Right ventricle myocardium inferior (tissue), 1 donor: ENCODE results near the gene OSBPL3. TPM values are rescaled to one million over a fixed set of nuclear protein-coding genes. Genes with fewer than 3 reads are reported as not detected.

ENCODE experiments used
- ATAC-seq: fragments of 200-7000 bp; cut with Tn5 transposase; one replicate; pipeline ENCODE4 v1.9.1; 2020; ENCODE audit warnings: mild to moderate bottlenecking, moderate library complexity
- DNase-seq: peaks from one replicate; pipeline ENCODE4 v3.0.0; 2021; ENCODE audit errors: missing footprints
- intact Hi-C: fragments of 100-400 bp; cut with DNase I; formaldehyde crosslinking; loops from one replicate; pipeline ENCODE4 v1.11.0; 2022
- total RNA-seq: library from RNA; stranded (reverse); fragmentation: NEBNext Ultra II Directional; extraction: Animal tissue kit (Norgen Biotek cat#: 25700); gene quantifications from one replicate; pipeline ENCODE4 v1.2.1, GENCODE V29; 2021
- donor health status: DM: no; HTN: yes; CAD: no; lungs with severe emphysema.

OSBPL3 gene
- total RNA-seq, 1 donor from 2014 or later, result 8.5 TPM

- DNase-seq, result no peak
- intact Hi-C loops, result no loop called here
- no peak for ATAC-seq
Measured at GRCh38 chr7:24962418-24962962, 17.5 kb downstream of the OSBPL3 start.

GRCh38 chr7:24959735-24960485 lies 20.1 kb downstream of the OSBPL3 start:
- intact Hi-C loops, result no loop called here
- no peak for DNase-seq
- no peak for ATAC-seq

GRCh38 chr7:24958399-24958798 lies 21.6 kb downstream of the OSBPL3 start:
- ATAC-seq (no peak), DNase-seq (no peak)
- intact Hi-C loops, result no loop called here

- no peak for DNase-seq
- no peak for ATAC-seq
- intact Hi-C loops, result no loop called here
Measured at GRCh38 chr7:24956021-24956420, 24.0 kb downstream of the OSBPL3 start.

- intact Hi-C loops, result no loop called here
- DNase-seq, result no peak
- ATAC-seq, result no peak
Measured at GRCh38 chr7:24955313-24955712, 24.7 kb downstream of the OSBPL3 start.

- no peak for ATAC-seq
- intact Hi-C loops, result no loop called here
- DNase-seq, result no peak
Measured at GRCh38 chr7:24952464-24952863, 27.5 kb downstream of the OSBPL3 start.

GRCh38 chr7:24951441-24951980 lies 28.5 kb downstream of the OSBPL3 start:
- ATAC-seq (no peak), DNase-seq (no peak)
- intact Hi-C loops, result no loop called here

- ATAC-seq, result no peak
- no peak for DNase-seq
- intact Hi-C loops, result no loop called here
Measured at GRCh38 chr7:24949884-24950283, 30.1 kb downstream of the OSBPL3 start.

GRCh38 chr7:24948739-24949138 lies 31.2 kb downstream of the OSBPL3 start:
- intact Hi-C loops, result no loop called here
- ATAC-seq (no peak), DNase-seq (no peak)

GRCh38 chr7:24946467-24946866 lies 33.5 kb downstream of the OSBPL3 start:
- intact Hi-C loops, result no loop called here
- ATAC-seq (no peak), DNase-seq (no peak)

GRCh38 chr7:24945899-24946298 lies 34.1 kb downstream of the OSBPL3 start:
- ATAC-seq (no peak), DNase-seq (no peak)
- intact Hi-C loops, result no loop called here

- DNase-seq (no peak), ATAC-seq (no peak)
- intact Hi-C loops, result no loop called here
Measured at GRCh38 chr7:24943096-24943948, 36.7 kb downstream of the OSBPL3 start.

- no peak for ATAC-seq
- intact Hi-C loops, result no loop called here
- no peak for DNase-seq
Measured at GRCh38 chr7:24942226-24942625, 37.8 kb downstream of the OSBPL3 start.

- intact Hi-C loops, result no loop called here
- DNase-seq, result no peak
- no peak for ATAC-seq
Measured at GRCh38 chr7:24939416-24939815, 40.6 kb downstream of the OSBPL3 start.

GRCh38 chr7:24936121-24936824 lies 43.7 kb downstream of the OSBPL3 start:
- intact Hi-C loops, result no loop called here
- DNase-seq (no peak), ATAC-seq (no peak)

GRCh38 chr7:24933298-24933697 lies 46.7 kb downstream of the OSBPL3 start:
- no peak for DNase-seq
- intact Hi-C loops, result no loop called here
- ATAC-seq, result no peak

GRCh38 chr7:24932815-24933214 lies 47.2 kb downstream of the OSBPL3 start:
- no peak for DNase-seq

GRCh38 chr7:24932389-24932788 lies 47.6 kb downstream of the OSBPL3 start:
- DNase-seq (no peak), ATAC-seq (no peak)
- intact Hi-C loops, result no loop called here

More at GRCh38 chr7:24932815-24933214, 47.2 kb downstream of the OSBPL3 start:
- intact Hi-C loops, result no loop called here
- peak; percentile 69 for ATAC-seq

GRCh38 chr7:24931844-24932243 lies 48.1 kb downstream of the OSBPL3 start:
- DNase-seq (no peak), ATAC-seq (no peak)
- intact Hi-C loops, result no loop called here
